NB4 (cell line): Measurements from ENCODE around the gene MAGEB4.

Experiments used
- DNase-seq: peaks from one replicate; pipeline ENCODE4 v3.0.0; 2010; ENCODE audit warnings: low read depth
- H3K4me3 ChIP-seq: one replicate; pipeline ENCODE4 v1.5.1; 2011; ENCODE audit warnings: mild to moderate bottlenecking, low read depth, low read length, moderate library complexity
- CTCF ChIP-seq: IDR thresholded peaks from one replicate; pipeline ENCODE4 v1.5.1; 2012; ENCODE audit warnings: low read depth, low read length
- MYC ChIP-seq: IDR thresholded peaks from 2 replicates; pipeline ENCODE4 v1.6.1; 2011; ENCODE audit warnings: low read depth, low read length
- POLR2A ChIP-seq: IDR thresholded peaks from 2 replicates; pipeline ENCODE4 v1.6.1; 2011; ENCODE audit warnings: mild to moderate bottlenecking; ENCODE audit not compliant: insufficient read length; ENCODE audit errors: extremely low read depth
- TF ChIP-seq, protein P1 (sequence below): IDR thresholded peaks from 2 replicates; pipeline ENCODE4 v1.6.1; 2011; ENCODE audit warnings: low read depth, low read length

Gene MAGEB4

GRCh38 chrX:30220661-30221060 lies 21.1 kb upstream of the MAGEB4 start:
- no peak for DNase-seq
- TF ChIP-seq CTCF (no peak), POLR2A (no peak)
- TF ChIP-seq, protein P1, sequence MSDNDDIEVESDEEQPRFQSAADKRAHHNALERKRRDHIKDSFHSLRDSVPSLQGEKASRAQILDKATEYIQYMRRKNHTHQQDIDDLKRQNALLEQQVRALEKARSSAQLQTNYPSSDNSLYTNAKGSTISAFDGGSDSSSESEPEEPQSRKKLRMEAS = no peak
- H3K4me3 ChIP-seq = no peak overlapping the region

DNA sequence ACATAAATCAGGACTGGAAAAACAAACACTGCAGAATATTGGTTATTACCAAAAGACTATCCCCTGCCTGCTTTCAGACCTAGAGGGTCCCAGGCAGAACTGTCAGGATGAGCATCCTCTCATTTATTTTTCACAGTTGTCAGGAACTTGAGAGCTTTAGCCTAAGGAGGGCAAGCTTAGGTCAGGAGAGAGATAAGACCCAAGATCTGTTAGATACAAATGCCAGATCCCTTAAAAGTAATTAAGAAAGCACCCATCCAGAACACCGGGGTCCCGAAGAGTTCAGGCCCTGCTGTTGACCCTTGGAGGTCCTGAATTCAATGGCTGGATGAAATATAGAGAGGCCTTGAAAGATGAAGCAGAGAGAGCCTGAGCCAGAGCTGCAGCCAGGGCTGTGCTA lies 17.3 kb upstream of the MAGEB4 start:
- H3K4me3 ChIP-seq = no peak overlapping the region
- TF ChIP-seq CTCF = no peak
- no peak for TF ChIP-seq POLR2A
- TF ChIP-seq, protein P1 = no peak
- TF ChIP-seq MYC = no peak
- DNase-seq = no peak

GRCh38 chrX:30228526-30228925 lies 13.3 kb upstream of the MAGEB4 start:
- no peak for DNase-seq
- TF ChIP-seq, protein P1 = no peak
- TF ChIP-seq CTCF = no peak
- TF ChIP-seq POLR2A = no peak
- no peak for TF ChIP-seq MYC
- H3K4me3 ChIP-seq = no peak overlapping the region

DNA sequence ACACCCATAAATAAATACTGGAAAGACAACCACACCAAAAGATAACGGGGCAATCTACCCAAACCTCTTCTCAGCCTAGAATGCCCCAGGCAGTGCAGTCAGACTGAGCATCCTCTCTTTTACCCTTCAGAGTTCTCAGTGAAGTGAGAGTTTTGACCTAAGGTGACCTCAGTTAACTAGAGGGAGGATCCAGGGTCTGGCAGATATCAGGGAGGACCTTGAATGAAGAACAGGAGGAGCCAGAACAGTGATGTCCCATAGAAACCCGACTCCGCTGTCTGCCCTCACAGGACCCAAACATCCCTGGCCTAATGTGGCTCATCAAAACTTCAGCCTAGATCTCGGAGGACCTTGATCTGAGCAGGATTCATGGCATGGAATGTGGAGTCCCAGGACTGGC lies 11.4 kb upstream of the MAGEB4 start, which contains the start of gene MAGEB3:
MAGEB3 (plus strand) TSS at position 263 of the 400 bp plus-strand sequence. CDS start 5,268 bp downstream, outside the sequence.
- TF ChIP-seq, protein P1 = no peak
- TF ChIP-seq POLR2A (no peak), CTCF (no peak), MYC (no peak)
- DNase-seq = no peak
- no peak within 1 kb of the TSS for H3K4me3 ChIP-seq

GRCh38 chrX:30246769-30247489 lies 5.1 kb downstream of the MAGEB4 start, which contains the start of gene MAGEB1:
Gene MAGEB1, plus strand, starts transcription at chrX:30247146. Its CDS starts 3,348 bp downstream, at chrX:30250494.
- no peak within 1 kb of the TSS for H3K4me3 ChIP-seq
- DNase-seq = no peak
- TF ChIP-seq MYC (no peak), CTCF (no peak), POLR2A (no peak)
- TF ChIP-seq, protein P1 = no peak
